ENCODE measurements around the gene GTF3C6.
"Not testable (repeated sequence)": the region's sequence is repeated elsewhere in the genome, so short reads cannot be mapped to it uniquely, and the experiment has no call there.

Gene GTF3C6

GRCh38 chr6:110965629-110966229 lies 7.2 kb downstream of the GTF3C6 start:
- no peak for DNase-seq
- Histone ChIP-seq H3K4me1 (no peaks in the 10 kb centered on the region), H3K36me3 (peaks cover 56 to 75% (median 67%) of the 10 kb centered on the region in 3 donors), H3K27ac (no peak overlapping the region), H3K9me3 (no peaks in the 10 kb centered on the region), H3K27me3 (no peaks in the 10 kb centered on the region), H3K4me3 (no peak overlapping the region)
- TF ChIP-seq, protein P1, sequence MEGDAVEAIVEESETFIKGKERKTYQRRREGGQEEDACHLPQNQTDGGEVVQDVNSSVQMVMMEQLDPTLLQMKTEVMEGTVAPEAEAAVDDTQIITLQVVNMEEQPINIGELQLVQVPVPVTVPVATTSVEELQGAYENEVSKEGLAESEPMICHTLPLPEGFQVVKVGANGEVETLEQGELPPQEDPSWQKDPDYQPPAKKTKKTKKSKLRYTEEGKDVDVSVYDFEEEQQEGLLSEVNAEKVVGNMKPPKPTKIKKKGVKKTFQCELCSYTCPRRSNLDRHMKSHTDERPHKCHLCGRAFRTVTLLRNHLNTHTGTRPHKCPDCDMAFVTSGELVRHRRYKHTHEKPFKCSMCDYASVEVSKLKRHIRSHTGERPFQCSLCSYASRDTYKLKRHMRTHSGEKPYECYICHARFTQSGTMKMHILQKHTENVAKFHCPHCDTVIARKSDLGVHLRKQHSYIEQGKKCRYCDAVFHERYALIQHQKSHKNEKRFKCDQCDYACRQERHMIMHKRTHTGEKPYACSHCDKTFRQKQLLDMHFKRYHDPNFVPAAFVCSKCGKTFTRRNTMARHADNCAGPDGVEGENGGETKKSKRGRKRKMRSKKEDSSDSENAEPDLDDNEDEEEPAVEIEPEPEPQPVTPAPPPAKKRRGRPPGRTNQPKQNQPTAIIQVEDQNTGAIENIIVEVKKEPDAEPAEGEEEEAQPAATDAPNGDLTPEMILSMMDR (IDR thresholded peaks at IDR 0.05), result no peak
- intact Hi-C loops (cut with DNase I; ENCODE audit: low total_unique reads), result no loop called here

DNA sequence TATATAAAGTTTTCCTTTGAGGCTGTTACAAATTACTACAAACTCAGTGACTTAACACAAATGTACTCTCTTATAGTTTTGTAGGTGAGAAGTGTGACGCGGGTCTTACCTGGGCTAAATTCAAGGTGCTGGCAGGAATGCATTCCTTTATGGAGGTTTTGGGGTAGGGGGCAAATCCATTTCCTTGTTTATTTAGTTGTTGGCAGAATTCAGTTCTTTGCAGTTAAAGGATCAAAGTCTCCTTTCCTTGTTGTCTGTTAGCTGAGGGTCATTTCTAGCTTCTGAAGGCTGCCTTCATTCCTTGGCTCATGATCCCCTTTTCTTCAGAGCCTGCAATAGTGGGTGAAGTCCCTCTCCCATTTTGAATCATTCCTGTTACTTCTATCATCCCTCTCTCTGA lies 10.2 kb downstream of the GTF3C6 start:
- H3K4me3 ChIP-seq; H3K9me3 ChIP-seq; H3K27me3 ChIP-seq; DNase-seq; H3K4me1 ChIP-seq; intact Hi-C loops (cut with DNase I; ENCODE audit: low total_unique reads); H3K27ac ChIP-seq: not testable (repeated sequence)
- H3K36me3 ChIP-seq, result peaks cover 28 to 46% (median 41%) of the 10 kb centered on the region in 3 donors

DNA sequence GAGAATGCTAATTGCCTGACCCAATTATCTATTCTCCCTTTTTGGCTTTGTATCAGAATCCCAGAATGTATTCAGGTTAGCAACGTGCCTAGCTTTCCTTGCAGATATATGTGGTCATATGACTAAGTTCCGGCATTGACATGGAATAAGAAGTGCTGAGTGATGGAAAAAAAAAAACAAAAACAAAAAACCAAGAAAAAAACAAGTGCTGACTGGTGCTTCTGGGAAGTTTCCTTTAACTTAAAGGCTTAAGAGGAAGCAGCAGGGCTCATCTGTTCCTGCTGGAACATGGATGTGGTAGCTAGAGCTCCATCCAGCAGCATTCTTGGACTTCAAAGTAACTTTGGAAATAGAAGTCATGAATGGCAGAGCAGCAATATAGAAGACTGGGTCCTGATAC lies 13.0 kb downstream of the GTF3C6 start:
- Histone ChIP-seq H3K9me3 (no peaks in the 10 kb centered on the region), H3K4me1 (no peaks in the 10 kb centered on the region), H3K4me3 (no peak overlapping the region), H3K36me3 (peaks cover 11 to 20% (median 19%) of the 10 kb centered on the region in 3 donors), H3K27me3 (no peaks in the 10 kb centered on the region), H3K27ac (no peak overlapping the region)
- TF ChIP-seq, protein P1 (IDR thresholded peaks at IDR 0.05), result no peak
- intact Hi-C loops (cut with DNase I; ENCODE audit: low total_unique reads), result no loop called here
- DNase-seq, result no peak

- Histone ChIP-seq H3K36me3 (no peaks in the 10 kb centered on the region), H3K27me3 (no peaks in the 10 kb centered on the region), H3K4me3 (no peak overlapping the region), H3K4me1 (peaks cover 0 to 4% (median 0%) of the 10 kb centered on the region in 4 donors), H3K27ac (no peak overlapping the region), H3K9me3 (no peaks in the 10 kb centered on the region)
- intact Hi-C loops (cut with DNase I; ENCODE audit: low total_unique reads), result no loop called here
- no peak for DNase-seq
- TF ChIP-seq, protein P1 (IDR thresholded peaks at IDR 0.05), result no peak
Measured at GRCh38 chr6:110976575-110976974, 18.1 kb downstream of the GTF3C6 start.

- intact Hi-C loops (cut with DNase I; ENCODE audit: low total_unique reads), result loop anchor here (5.0 to 10.0 kb wide), 2 partner anchors 105 to 162 kb away; partner anchors contain the start of genes AMD1 and CDK19
- Histone ChIP-seq H3K4me3 (no peak overlapping the region), H3K9me3 (no peaks in the 10 kb centered on the region), H3K4me1 (peaks cover 0 to 15% (median 8%) of the 10 kb centered on the region in 4 donors), H3K36me3 (no peaks in the 10 kb centered on the region), H3K27me3 (no peaks in the 10 kb centered on the region), H3K27ac (no peak overlapping the region)
- TF ChIP-seq, protein P1 (IDR thresholded peaks at IDR 0.05), result no peak
- no peak for DNase-seq
Measured at GRCh38 chr6:110979565-110980101, 21.1 kb downstream of the GTF3C6 start.

GRCh38 chr6:110980227-110980626 lies 21.7 kb downstream of the GTF3C6 start:
- Histone ChIP-seq H3K27ac (no peak overlapping the region), H3K9me3 (no peaks in the 10 kb centered on the region), H3K4me1 (peaks cover 0 to 15% (median 8%) of the 10 kb centered on the region in 4 donors), H3K36me3 (peaks cover 0 to 3% (median 1%) of the 10 kb centered on the region in 3 donors), H3K27me3 (no peaks in the 10 kb centered on the region), H3K4me3 (no peak overlapping the region)
- intact Hi-C loops (cut with DNase I; ENCODE audit: low total_unique reads), result loop anchor here (5.0 to 10.0 kb wide), 2 partner anchors 105 to 163 kb away; partner anchors contain the start of genes AMD1 and CDK19
- TF ChIP-seq, protein P1 (IDR thresholded peaks at IDR 0.05), result no peak
- no peak for DNase-seq
